Measurements from ENCODE around the gene C4BPA. TPM values are rescaled to one million over a fixed set of nuclear protein-coding genes. Genes with fewer than 3 reads are reported as not detected.

Gene C4BPA
- total RNA-seq, 1 donor from 2014 or later = not detected

- ChIA-PET POLR2A (no interaction called here), CTCF (no interaction called here)
- no peak for TF ChIP-seq CTCF (IDR thresholded peaks at IDR 0.05)
- H3K4me1 Mint-ChIP-seq = no peaks in the 10 kb centered on the region
- intact Hi-C loops (cut with micrococcal nuclease) = no loop called here
- ATAC-seq (ENCODE audit: low read depth) (no peak), DNase-seq (no peak)
- peaks cover 49% of the 10 kb centered on the region for H3K9me3 Mint-ChIP-seq
- H3K27ac Mint-ChIP-seq = no peak overlapping the region
- no peak overlapping the region for H3K4me3 Mint-ChIP-seq
- H3K27me3 Mint-ChIP-seq = peaks cover 1% of the 10 kb centered on the region
- H3K36me3 Mint-ChIP-seq (ENCODE audit: low read depth) = peaks cover 20% of the 10 kb centered on the region
Measured at GRCh38 chr1:207128336-207128921, 24.4 kb downstream of the C4BPA start.

GRCh38 chr1:207129053-207129452, 25.0 kb downstream of the C4BPA start:
- Mint-ChIP-seq H3K4me3 (no peak overlapping the region), H3K4me1 (no peaks in the 10 kb centered on the region), H3K27me3 (no peaks in the 10 kb centered on the region), H3K27ac (no peak overlapping the region), H3K9me3 (peaks cover 49% of the 10 kb centered on the region), H3K36me3 (ENCODE audit: low read depth) (peaks cover 20% of the 10 kb centered on the region)
- POLR2A ChIA-PET = no interaction called here
- CTCF ChIA-PET = no interaction called here
- no peak for ATAC-seq (ENCODE audit: low read depth)
- no peak for DNase-seq
- no peak for TF ChIP-seq CTCF (IDR thresholded peaks at IDR 0.05)
- intact Hi-C loops (cut with micrococcal nuclease) = no loop called here

GRCh38 chr1:207130252-207131036, 26.4 kb downstream of the C4BPA start:
- peaks cover 20% of the 10 kb centered on the region for H3K36me3 Mint-ChIP-seq (ENCODE audit: low read depth)
- POLR2A ChIA-PET = no interaction called here
- ATAC-seq (ENCODE audit: low read depth) (no peak), DNase-seq (no peak)
- H3K27ac Mint-ChIP-seq = no peak overlapping the region
- H3K4me1 Mint-ChIP-seq = peaks cover 3% of the 10 kb centered on the region
- no peaks in the 10 kb centered on the region for H3K27me3 Mint-ChIP-seq
- no peak overlapping the region for H3K4me3 Mint-ChIP-seq
- no peak for TF ChIP-seq CTCF (IDR thresholded peaks at IDR 0.05)
- CTCF ChIA-PET = no interaction called here
- peaks cover 44% of the 10 kb centered on the region for H3K9me3 Mint-ChIP-seq
- intact Hi-C loops (cut with micrococcal nuclease) = no loop called here

- Mint-ChIP-seq H3K36me3 (ENCODE audit: low read depth) (peaks cover 20% of the 10 kb centered on the region), H3K27me3 (no peaks in the 10 kb centered on the region), H3K9me3 (peaks cover 38% of the 10 kb centered on the region), H3K4me3 (no peak overlapping the region), H3K4me1 (peaks cover 3% of the 10 kb centered on the region), H3K27ac (no peak overlapping the region)
- DNase-seq = no peak
- ATAC-seq (ENCODE audit: low read depth) = no peak
- no peak for TF ChIP-seq CTCF (IDR thresholded peaks at IDR 0.05)
- intact Hi-C loops (cut with micrococcal nuclease) = no loop called here
- ChIA-PET CTCF (no interaction called here), POLR2A (no interaction called here)
Measured at GRCh38 chr1:207131163-207131562, 27.1 kb downstream of the C4BPA start.

GRCh38 chr1:207134581-207134980, 30.5 kb downstream of the C4BPA start:
- Mint-ChIP-seq H3K9me3 (peaks cover 18% of the 10 kb centered on the region), H3K27ac (no peak overlapping the region), H3K27me3 (no peaks in the 10 kb centered on the region), H3K4me1 (peaks cover 3% of the 10 kb centered on the region), H3K36me3 (ENCODE audit: low read depth) (peaks cover 7% of the 10 kb centered on the region), H3K4me3 (no peak overlapping the region)
- DNase-seq (no peak), ATAC-seq (ENCODE audit: low read depth) (no peak)
- no peak for TF ChIP-seq CTCF (IDR thresholded peaks at IDR 0.05)
- intact Hi-C loops (cut with micrococcal nuclease) = no loop called here
- ChIA-PET CTCF (no interaction called here), POLR2A (no interaction called here)
